Measurements from ENCODE around the gene DHX35.

Gene DHX35

GRCh38 chr20:39067526-39068216 is 105.5 kb downstream of the DHX35 start:
- no peak for DNase-seq

DNA sequence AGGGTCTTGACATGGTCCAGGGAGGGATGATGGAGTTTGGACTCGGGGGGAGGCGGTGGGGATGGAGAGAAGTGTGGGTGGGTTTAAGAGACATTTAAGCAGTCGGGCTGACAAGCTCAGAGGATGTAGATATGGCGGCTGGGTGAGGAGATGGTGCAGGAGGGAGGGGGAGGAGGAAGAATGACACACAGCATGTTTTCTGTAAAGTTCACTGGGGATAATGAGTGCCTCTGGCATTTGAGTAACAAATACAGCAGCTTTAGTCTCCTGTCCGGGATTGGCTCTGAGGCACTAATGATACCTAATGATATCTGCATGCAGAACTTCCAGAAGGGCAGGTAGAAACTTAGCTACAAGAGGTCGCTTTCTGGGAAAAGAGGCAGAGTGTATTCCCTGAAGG is 107.8 kb downstream of the DHX35 start:
- DNase-seq: no peak

GRCh38 chr20:39070484-39071231 is 108.5 kb downstream of the DHX35 start:
- no peak for DNase-seq

DNA sequence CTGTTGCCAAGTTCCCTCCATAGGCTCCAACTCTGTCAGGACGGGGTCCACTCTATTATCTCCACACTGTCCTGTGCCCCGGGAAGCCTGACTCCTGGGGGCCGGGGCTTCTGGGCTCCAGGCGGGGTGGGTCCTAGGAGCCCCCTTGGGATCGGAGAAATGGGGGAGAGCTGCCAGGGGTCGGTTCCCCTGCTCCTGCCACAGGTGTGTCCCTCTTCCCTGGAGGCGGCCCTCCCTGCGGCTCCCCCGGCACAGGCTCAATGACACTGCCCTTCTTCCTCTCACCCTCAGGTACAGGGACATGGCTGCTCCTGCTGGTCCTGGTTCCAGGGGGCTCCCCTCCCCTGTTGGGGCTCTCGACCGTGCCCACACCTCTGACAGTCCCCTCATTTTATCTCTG is 110.0 kb downstream of the DHX35 start:
- no peak for DNase-seq

DNA sequence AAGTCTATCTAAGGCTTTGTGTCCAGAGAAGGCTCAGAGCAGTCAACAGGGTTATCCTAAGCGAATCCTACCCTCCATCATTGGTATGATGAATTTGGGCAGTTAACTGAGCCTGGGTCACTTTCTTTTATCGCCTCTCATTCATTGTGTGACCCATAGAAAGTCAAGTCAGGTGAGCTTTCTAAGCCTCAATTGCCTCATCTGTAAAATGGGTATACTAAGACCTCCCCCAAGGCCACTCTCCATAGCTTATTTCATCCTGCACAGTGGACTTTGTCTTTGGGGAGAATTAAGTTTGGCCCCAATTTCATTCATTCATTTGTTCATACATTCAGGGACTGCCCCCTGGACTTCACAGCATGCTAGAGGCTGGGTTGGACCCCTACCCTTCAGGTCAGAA is 110.5 kb downstream of the DHX35 start:
- DNase-seq: no peak

DNA sequence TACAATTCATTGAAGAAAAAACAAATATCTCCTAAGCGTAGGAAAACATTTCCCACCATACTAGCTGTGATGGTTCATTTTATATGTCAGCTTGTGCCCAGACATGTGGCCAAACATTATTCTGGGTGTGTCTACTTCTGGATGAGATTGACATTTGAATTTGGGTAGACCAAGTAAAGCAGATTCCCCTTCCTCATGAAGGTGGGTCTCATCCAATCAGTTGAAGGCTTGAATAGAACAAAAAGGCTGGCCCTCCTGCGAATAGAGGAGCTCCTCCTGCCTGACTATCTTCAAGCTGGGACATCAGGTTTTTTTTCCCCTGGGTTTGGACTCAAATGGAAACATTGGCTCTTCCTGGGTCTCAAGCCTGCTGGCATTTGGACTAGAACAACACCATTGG is 113.6 kb downstream of the DHX35 start:
- DNase-seq: no peak

DNA sequence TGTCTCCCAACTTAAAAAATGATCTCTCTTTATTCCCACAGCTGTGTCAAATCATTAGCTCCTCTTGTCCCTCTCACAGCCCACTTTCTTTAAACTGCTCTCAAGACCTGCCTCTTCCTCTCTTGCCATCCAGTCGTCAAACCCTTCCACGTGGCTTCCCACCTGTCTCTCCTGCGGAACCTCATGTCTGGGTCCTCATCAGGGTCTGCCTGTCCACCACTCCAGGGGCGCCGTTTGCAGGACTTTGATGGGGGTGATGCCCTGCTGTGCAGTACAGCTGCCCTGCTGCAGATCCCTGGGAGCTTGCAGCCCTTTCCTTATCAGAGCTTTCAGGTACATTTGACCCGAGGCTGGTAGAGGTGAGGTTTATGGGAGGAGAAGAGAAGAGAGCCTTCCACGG is 114.8 kb downstream of the DHX35 start:
- no peak for DNase-seq

DNA sequence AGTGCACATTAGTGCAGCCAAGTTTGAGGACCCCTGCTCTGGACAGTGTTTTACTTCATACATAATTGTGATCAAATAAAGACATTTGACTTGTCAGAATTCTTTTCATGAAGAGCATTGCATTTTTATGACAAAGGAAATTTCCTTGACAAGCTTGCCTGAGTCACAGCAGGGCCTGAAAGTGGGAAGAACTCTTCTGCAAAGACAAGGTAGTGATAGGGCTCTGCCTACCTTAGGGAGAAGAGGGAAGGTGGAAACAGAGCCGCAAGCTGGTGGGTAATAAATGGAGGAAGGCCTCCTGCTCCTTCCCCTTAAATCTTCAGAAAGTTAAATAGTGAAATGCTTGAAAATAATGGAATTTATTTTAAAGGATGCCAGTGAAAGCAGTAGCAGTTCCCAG is 118.2 kb downstream of the DHX35 start:
- DNase-seq: no peak

DNA sequence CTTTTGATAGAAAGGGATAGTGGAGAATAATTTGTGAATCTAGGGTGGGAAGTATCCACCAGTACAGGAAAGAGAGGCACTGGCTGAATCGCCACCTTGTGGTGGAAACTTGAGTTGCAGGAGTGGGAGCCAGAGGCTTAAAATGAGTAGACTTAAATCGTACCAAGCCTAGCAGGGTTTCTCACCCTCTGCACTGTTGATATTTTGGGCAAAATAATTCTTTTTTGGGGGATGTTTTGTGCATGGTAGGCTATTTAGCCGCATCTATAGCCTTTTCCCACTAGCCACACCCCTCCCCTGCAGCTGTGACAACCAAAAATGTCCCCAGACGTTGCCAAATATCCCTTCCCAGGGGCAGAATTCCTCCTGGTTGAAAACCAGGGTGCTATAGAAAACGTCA is 119.1 kb downstream of the DHX35 start:
- peak; percentile 79 to 80 (median 80) for DNase-seq

GRCh38 chr20:39082622-39083398 is 120.7 kb downstream of the DHX35 start:
- no peak for DNase-seq

GRCh38 chr20:39083761-39084160 is 121.6 kb downstream of the DHX35 start:
- DNase-seq: no peak

DNA sequence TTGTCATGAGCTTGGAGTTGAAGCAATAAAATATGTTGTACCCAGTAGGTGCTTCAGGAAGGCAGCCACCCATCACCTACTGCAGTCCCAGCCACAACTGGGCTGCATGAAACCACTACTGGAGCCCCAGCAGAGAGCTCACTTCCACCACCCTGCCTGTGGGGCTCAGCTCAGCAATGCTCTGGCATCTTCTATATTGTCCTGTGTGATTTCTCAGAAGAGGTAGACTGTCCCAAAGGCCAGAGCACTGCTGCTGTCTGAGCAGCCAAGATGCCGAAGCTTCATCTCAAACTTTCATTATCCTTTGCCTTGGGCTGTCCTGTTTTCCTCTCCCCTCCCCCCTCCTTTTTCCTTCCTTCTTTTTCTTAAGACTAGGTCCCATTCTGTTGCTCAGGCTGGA is 126.9 kb downstream of the DHX35 start:
- no peak for DNase-seq
